ENCODE results near the gene SUGCT.

- TF ChIP-seq CTCF (conservative IDR thresholded peaks at IDR 0.05; ENCODE audit: low read length): no peak
- TF ChIP-seq EZH2phosphoT487 (IDR thresholded peaks at IDR 0.05; ENCODE audit: borderline replicate concordance): no peak
These were observed 486.8 kb downstream of the SUGCT start for GRCh38 chr7:40621592-40621998.
